PFSK-1 (cell line): ENCODE measurements around the gene LIF.

Experiments
- SIN3A ChIP-seq: IDR thresholded peaks from 2 replicates; pipeline ENCODE4 v1.6.1; 2012; ENCODE audit warnings: mild to moderate bottlenecking, low read length, moderate library complexity, borderline replicate concordance; ENCODE audit not compliant: insufficient read depth
- TAF1 ChIP-seq: IDR thresholded peaks from 2 replicates; pipeline ENCODE4 v1.6.1; 2012; ENCODE audit warnings: low read length, control low read depth, borderline replicate concordance; ENCODE audit not compliant: insufficient read depth
- TF ChIP-seq, protein P1 (sequence below), 2 experiments: IDR thresholded peaks; 2 replicates each; pipeline versions ENCODE4 v1.6.1 to v1.8.0; 2011 to 2012; ENCODE audit warnings: low read depth in 2 of 2, low read length in 2 of 2, control low read depth in 1 of 2, inconsistent platforms in 1 of 2, mild to moderate bottlenecking in 1 of 2, moderate library complexity in 1 of 2; ENCODE audit not compliant: insufficient read depth in 1 of 2

DNA sequence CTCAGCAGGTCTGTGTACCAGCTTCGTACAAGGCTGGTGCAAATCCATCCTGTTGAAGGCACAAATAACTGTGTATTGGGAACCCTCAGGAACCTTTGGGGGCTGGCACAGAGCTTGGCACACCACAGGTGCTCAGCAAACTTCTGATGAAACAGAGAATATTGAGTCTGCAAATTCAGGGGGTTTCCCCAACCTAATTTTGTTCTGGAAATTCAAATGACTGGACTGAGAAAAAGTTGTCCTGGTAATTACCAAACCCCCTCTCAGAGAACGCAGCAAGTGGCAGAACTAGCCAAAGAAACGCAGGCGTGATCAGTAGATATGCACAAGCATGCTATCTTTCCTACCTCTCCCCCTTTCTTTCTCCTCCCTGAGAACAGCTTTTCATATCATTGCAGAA lies 47.6 kb downstream of the LIF start:
- TF ChIP-seq, protein P1, sequence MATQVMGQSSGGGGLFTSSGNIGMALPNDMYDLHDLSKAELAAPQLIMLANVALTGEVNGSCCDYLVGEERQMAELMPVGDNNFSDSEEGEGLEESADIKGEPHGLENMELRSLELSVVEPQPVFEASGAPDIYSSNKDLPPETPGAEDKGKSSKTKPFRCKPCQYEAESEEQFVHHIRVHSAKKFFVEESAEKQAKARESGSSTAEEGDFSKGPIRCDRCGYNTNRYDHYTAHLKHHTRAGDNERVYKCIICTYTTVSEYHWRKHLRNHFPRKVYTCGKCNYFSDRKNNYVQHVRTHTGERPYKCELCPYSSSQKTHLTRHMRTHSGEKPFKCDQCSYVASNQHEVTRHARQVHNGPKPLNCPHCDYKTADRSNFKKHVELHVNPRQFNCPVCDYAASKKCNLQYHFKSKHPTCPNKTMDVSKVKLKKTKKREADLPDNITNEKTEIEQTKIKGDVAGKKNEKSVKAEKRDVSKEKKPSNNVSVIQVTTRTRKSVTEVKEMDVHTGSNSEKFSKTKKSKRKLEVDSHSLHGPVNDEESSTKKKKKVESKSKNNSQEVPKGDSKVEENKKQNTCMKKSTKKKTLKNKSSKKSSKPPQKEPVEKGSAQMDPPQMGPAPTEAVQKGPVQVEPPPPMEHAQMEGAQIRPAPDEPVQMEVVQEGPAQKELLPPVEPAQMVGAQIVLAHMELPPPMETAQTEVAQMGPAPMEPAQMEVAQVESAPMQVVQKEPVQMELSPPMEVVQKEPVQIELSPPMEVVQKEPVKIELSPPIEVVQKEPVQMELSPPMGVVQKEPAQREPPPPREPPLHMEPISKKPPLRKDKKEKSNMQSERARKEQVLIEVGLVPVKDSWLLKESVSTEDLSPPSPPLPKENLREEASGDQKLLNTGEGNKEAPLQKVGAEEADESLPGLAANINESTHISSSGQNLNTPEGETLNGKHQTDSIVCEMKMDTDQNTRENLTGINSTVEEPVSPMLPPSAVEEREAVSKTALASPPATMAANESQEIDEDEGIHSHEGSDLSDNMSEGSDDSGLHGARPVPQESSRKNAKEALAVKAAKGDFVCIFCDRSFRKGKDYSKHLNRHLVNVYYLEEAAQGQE (IDR thresholded peaks at IDR 0.05; ENCODE audit: insufficient read depth in 1 of 2, low read depth in 2 of 2, low read length in 2 of 2): no peak
- TF ChIP-seq SIN3A (no peak), TAF1 (no peak)
